GM19238 (cell line): ENCODE results near the gene KIF26B.

Experiments used
- DNase-seq: peaks from one replicate; pipeline ENCODE4 v3.0.0; 2011; ENCODE audit warnings: low spot score; ENCODE audit not compliant: insufficient read length

Gene KIF26B

GRCh38 chr1:245235156-245235555 is 80.4 kb downstream of the KIF26B start:
- no peak for DNase-seq

GRCh38 chr1:245240648-245241165 is 85.9 kb downstream of the KIF26B start:
- no peak for DNase-seq

- no peak for DNase-seq
Observed at GRCh38 chr1:245241526-245242130, 86.8 kb downstream of the KIF26B start.

GRCh38 chr1:245242989-245243388 is 88.2 kb downstream of the KIF26B start:
- DNase-seq = no peak

GRCh38 chr1:245245021-245245667 is 90.4 kb downstream of the KIF26B start:
- DNase-seq = no peak

GRCh38 chr1:245246433-245246832 is 91.6 kb downstream of the KIF26B start:
- DNase-seq = no peak

- DNase-seq = no peak
Observed at GRCh38 chr1:245247356-245247755, 92.6 kb downstream of the KIF26B start.

GRCh38 chr1:245247801-245248200 is 93.0 kb downstream of the KIF26B start:
- DNase-seq = no peak

GRCh38 chr1:245248231-245248731 is 93.5 kb downstream of the KIF26B start:
- DNase-seq = no peak

GRCh38 chr1:245255783-245256182 is 101.0 kb downstream of the KIF26B start:
- no peak for DNase-seq

GRCh38 chr1:245256528-245256927 is 101.7 kb downstream of the KIF26B start:
- DNase-seq = no peak

GRCh38 chr1:245258271-245258920 is 103.6 kb downstream of the KIF26B start:
- DNase-seq = no peak

- DNase-seq = no peak
Observed at GRCh38 chr1:245260110-245260882, 105.5 kb downstream of the KIF26B start.

GRCh38 chr1:245260883-245261282 is 106.1 kb downstream of the KIF26B start:
- DNase-seq = no peak

GRCh38 chr1:245261786-245262185 is 107.0 kb downstream of the KIF26B start:
- no peak for DNase-seq

GRCh38 chr1:245263529-245264095 is 108.8 kb downstream of the KIF26B start:
- DNase-seq = no peak

- no peak for DNase-seq
Observed at GRCh38 chr1:245264226-245264625, 109.4 kb downstream of the KIF26B start.

GRCh38 chr1:245266105-245266504 is 111.3 kb downstream of the KIF26B start:
- DNase-seq = no peak

GRCh38 chr1:245270063-245270462 is 115.3 kb downstream of the KIF26B start:
- DNase-seq = no peak

- no peak for DNase-seq
Observed at GRCh38 chr1:245270972-245271371, 116.2 kb downstream of the KIF26B start.

GRCh38 chr1:245272676-245273075 is 117.9 kb downstream of the KIF26B start:
- no peak for DNase-seq
